HEK293T (cell line): Measurements from ENCODE around the gene CD19.

Experiments
- ARNT ChIP-seq: fragments of 450-650 bp; IDR thresholded peaks from 2 replicates; pipeline ENCODE4 v1.6.1; 2017; ENCODE audit warnings: mild to moderate bottlenecking
- BHLHE40 ChIP-seq: fragments of 450-650 bp; IDR thresholded peaks from 2 replicates; pipeline ENCODE4 v1.6.1; 2016; ENCODE audit warnings: mild to moderate bottlenecking, moderate library complexity, borderline replicate concordance
- CTBP1 ChIP-seq: fragments of 450-650 bp; IDR thresholded peaks from 2 replicates; pipeline ENCODE4 v1.6.1; 2016; ENCODE audit warnings: borderline replicate concordance
- FOXK2 ChIP-seq: fragments of 450-650 bp; IDR thresholded peaks from 2 replicates; pipeline ENCODE4 v1.6.1; 2016; ENCODE audit warnings: mild to moderate bottlenecking

DNA sequence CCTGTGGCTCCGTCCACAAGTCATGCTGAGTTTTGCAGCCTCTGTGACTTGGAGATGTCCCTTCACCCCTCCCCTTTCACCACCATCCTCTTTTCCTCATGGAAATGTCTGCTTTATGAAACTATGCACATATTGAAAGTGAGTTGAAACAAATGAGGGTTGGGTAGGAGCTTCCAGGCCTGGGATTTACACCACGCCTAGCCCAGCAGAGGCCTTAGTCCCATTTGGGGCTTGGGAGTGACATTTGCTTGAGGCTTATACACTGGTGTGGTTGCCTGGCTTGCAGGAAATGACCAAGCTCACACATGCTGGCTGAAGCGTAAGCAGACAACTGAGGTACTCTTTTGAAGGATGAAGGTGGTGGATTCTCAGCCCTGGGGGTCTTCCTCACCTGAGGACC lies 32.3 kb downstream of the CD19 start:
- no peak for TF ChIP-seq CTBP1
- no peak for TF ChIP-seq BHLHE40
- TF ChIP-seq ARNT, result no peak
- no peak for TF ChIP-seq FOXK2
